Measurements from ENCODE around the gene CAMK2D.

Gene CAMK2D

GRCh38 chr4:113483131-113483530 lies 278.4 kb downstream of the CAMK2D start:
- no peaks in the 10 kb centered on the region for H3K36me3 ChIP-seq (ENCODE audit: control insufficient read depth in 1 of 2, insufficient read depth in 2 of 2, low read length in 2 of 2)
- H3K27me3 ChIP-seq (ENCODE audit: control insufficient read depth in 1 of 2, insufficient read depth in 2 of 2, low read length in 2 of 2): no peaks in the 10 kb centered on the region
- H3K27ac ChIP-seq (ENCODE audit: low read depth, low read length): no peak overlapping the region
- H3K9me3 ChIP-seq (ENCODE audit: control insufficient read depth in 1 of 2, low read length in 2 of 2): no peaks in the 10 kb centered on the region
- H3K4me1 ChIP-seq (ENCODE audit: control insufficient read depth in 1 of 2, insufficient read depth in 2 of 2, low read length in 2 of 2): no peaks in the 10 kb centered on the region
- no peak overlapping the region for H3K9ac ChIP-seq (ENCODE audit: low read depth in 1 of 2, low read length in 2 of 2)
- H3K4me3 ChIP-seq (ENCODE audit: low read depth in 1 of 2, low read length in 2 of 2): no peak overlapping the region

- peaks cover 0 to under 1% of the 10 kb centered on the region in 2 donors for H3K36me3 ChIP-seq (ENCODE audit: control insufficient read depth in 1 of 2, insufficient read depth in 2 of 2, low read length in 2 of 2)
- H3K9me3 ChIP-seq (ENCODE audit: control insufficient read depth in 1 of 2, low read length in 2 of 2): no peaks in the 10 kb centered on the region
- H3K4me1 ChIP-seq (ENCODE audit: control insufficient read depth in 1 of 2, insufficient read depth in 2 of 2, low read length in 2 of 2): no peaks in the 10 kb centered on the region
- no peaks in the 10 kb centered on the region for H3K27me3 ChIP-seq (ENCODE audit: control insufficient read depth in 1 of 2, insufficient read depth in 2 of 2, low read length in 2 of 2)
- H3K4me3 ChIP-seq (ENCODE audit: low read depth in 1 of 2, low read length in 2 of 2): no peak overlapping the region
- no peak overlapping the region for H3K9ac ChIP-seq (ENCODE audit: low read depth in 1 of 2, low read length in 2 of 2)
- H3K27ac ChIP-seq (ENCODE audit: low read depth, low read length): no peak overlapping the region
Measured at GRCh38 chr4:113482325-113482724, 279.2 kb downstream of the CAMK2D start.

- Histone ChIP-seq H3K27me3 (ENCODE audit: control insufficient read depth in 1 of 2, insufficient read depth in 2 of 2, low read length in 2 of 2) (no peaks in the 10 kb centered on the region), H3K4me3 (ENCODE audit: low read depth in 1 of 2, low read length in 2 of 2) (no peak overlapping the region), H3K27ac (ENCODE audit: low read depth, low read length) (no peak overlapping the region)
Measured at GRCh38 chr4:113481820-113482219, 279.7 kb downstream of the CAMK2D start.

GRCh38 chr4:113480109-113480508 lies 281.4 kb downstream of the CAMK2D start:
- Histone ChIP-seq H3K27ac (ENCODE audit: low read depth, low read length) (no peak overlapping the region), H3K27me3 (ENCODE audit: control insufficient read depth in 1 of 2, insufficient read depth in 2 of 2, low read length in 2 of 2) (no peaks in the 10 kb centered on the region), H3K4me3 (ENCODE audit: low read depth in 1 of 2, low read length in 2 of 2) (no peak overlapping the region), H3K4me1 (ENCODE audit: control insufficient read depth in 1 of 2, insufficient read depth in 2 of 2, low read length in 2 of 2) (no peaks in the 10 kb centered on the region), H3K9me3 (ENCODE audit: control insufficient read depth in 1 of 2, low read length in 2 of 2) (peaks cover 10 to 11% of the 10 kb centered on the region in 2 donors), H3K36me3 (ENCODE audit: control insufficient read depth in 1 of 2, insufficient read depth in 2 of 2, low read length in 2 of 2) (peaks cover 7% of the 10 kb centered on the region in 2 donors), H3K9ac (ENCODE audit: low read depth in 1 of 2, low read length in 2 of 2) (no peak overlapping the region)

More at GRCh38 chr4:113481820-113482219, 279.7 kb downstream of the CAMK2D start:
- H3K9ac ChIP-seq (ENCODE audit: low read depth in 1 of 2, low read length in 2 of 2): no peak overlapping the region
- H3K36me3 ChIP-seq (ENCODE audit: control insufficient read depth in 1 of 2, insufficient read depth in 2 of 2, low read length in 2 of 2): peaks cover 5% of the 10 kb centered on the region in 2 donors
- peaks cover 5% of the 10 kb centered on the region in 2 donors for H3K9me3 ChIP-seq (ENCODE audit: control insufficient read depth in 1 of 2, low read length in 2 of 2)
- no peaks in the 10 kb centered on the region for H3K4me1 ChIP-seq (ENCODE audit: control insufficient read depth in 1 of 2, insufficient read depth in 2 of 2, low read length in 2 of 2)

GRCh38 chr4:113478032-113478431 lies 283.5 kb downstream of the CAMK2D start:
- Histone ChIP-seq H3K27ac (ENCODE audit: low read depth, low read length) (no peak overlapping the region), H3K36me3 (ENCODE audit: control insufficient read depth in 1 of 2, insufficient read depth in 2 of 2, low read length in 2 of 2) (peaks cover 7% of the 10 kb centered on the region in 2 donors), H3K9me3 (ENCODE audit: control insufficient read depth in 1 of 2, low read length in 2 of 2) (peaks cover 10 to 11% of the 10 kb centered on the region in 2 donors), H3K4me3 (ENCODE audit: low read depth in 1 of 2, low read length in 2 of 2) (no peak overlapping the region), H3K9ac (ENCODE audit: low read depth in 1 of 2, low read length in 2 of 2) (no peak overlapping the region), H3K4me1 (ENCODE audit: control insufficient read depth in 1 of 2, insufficient read depth in 2 of 2, low read length in 2 of 2) (no peaks in the 10 kb centered on the region), H3K27me3 (ENCODE audit: control insufficient read depth in 1 of 2, insufficient read depth in 2 of 2, low read length in 2 of 2) (no peaks in the 10 kb centered on the region)

- Histone ChIP-seq H3K27me3 (ENCODE audit: control insufficient read depth in 1 of 2, insufficient read depth in 2 of 2, low read length in 2 of 2) (no peaks in the 10 kb centered on the region), H3K4me3 (ENCODE audit: low read depth in 1 of 2, low read length in 2 of 2) (no peak overlapping the region), H3K9ac (ENCODE audit: low read depth in 1 of 2, low read length in 2 of 2) (no peak overlapping the region), H3K27ac (ENCODE audit: low read depth, low read length) (no peak overlapping the region), H3K4me1 (ENCODE audit: control insufficient read depth in 1 of 2, insufficient read depth in 2 of 2, low read length in 2 of 2) (no peaks in the 10 kb centered on the region), H3K9me3 (ENCODE audit: control insufficient read depth in 1 of 2, low read length in 2 of 2) (peaks cover 10 to 11% of the 10 kb centered on the region in 2 donors), H3K36me3 (ENCODE audit: control insufficient read depth in 1 of 2, insufficient read depth in 2 of 2, low read length in 2 of 2) (peaks cover 7% of the 10 kb centered on the region in 2 donors)
Measured at GRCh38 chr4:113476800-113477199, 284.7 kb downstream of the CAMK2D start.

- Histone ChIP-seq H3K9me3 (ENCODE audit: control insufficient read depth in 1 of 2, low read length in 2 of 2) (peaks cover 10 to 11% of the 10 kb centered on the region in 2 donors), H3K27me3 (ENCODE audit: control insufficient read depth in 1 of 2, insufficient read depth in 2 of 2, low read length in 2 of 2) (no peaks in the 10 kb centered on the region), H3K36me3 (ENCODE audit: control insufficient read depth in 1 of 2, insufficient read depth in 2 of 2, low read length in 2 of 2) (peaks cover 7% of the 10 kb centered on the region in 2 donors), H3K4me1 (ENCODE audit: control insufficient read depth in 1 of 2, insufficient read depth in 2 of 2, low read length in 2 of 2) (peaks cover 0 to 3% of the 10 kb centered on the region in 2 donors), H3K4me3 (ENCODE audit: low read depth in 1 of 2, low read length in 2 of 2) (no peak overlapping the region), H3K9ac (ENCODE audit: low read depth in 1 of 2, low read length in 2 of 2) (no peak overlapping the region), H3K27ac (ENCODE audit: low read depth, low read length) (no peak overlapping the region)
Measured at GRCh38 chr4:113474017-113474416, 287.5 kb downstream of the CAMK2D start.

GRCh38 chr4:113472864-113473263 lies 288.7 kb downstream of the CAMK2D start:
- Histone ChIP-seq H3K9me3 (ENCODE audit: control insufficient read depth in 1 of 2, low read length in 2 of 2) (peaks cover 10 to 11% of the 10 kb centered on the region in 2 donors), H3K27me3 (ENCODE audit: control insufficient read depth in 1 of 2, insufficient read depth in 2 of 2, low read length in 2 of 2) (no peaks in the 10 kb centered on the region), H3K36me3 (ENCODE audit: control insufficient read depth in 1 of 2, insufficient read depth in 2 of 2, low read length in 2 of 2) (peaks cover 7% of the 10 kb centered on the region in 2 donors), H3K4me1 (ENCODE audit: control insufficient read depth in 1 of 2, insufficient read depth in 2 of 2, low read length in 2 of 2) (peaks cover 0 to 10% of the 10 kb centered on the region in 2 donors), H3K9ac (ENCODE audit: low read depth in 1 of 2, low read length in 2 of 2) (no peak overlapping the region), H3K4me3 (ENCODE audit: low read depth in 1 of 2, low read length in 2 of 2) (no peak overlapping the region), H3K27ac (ENCODE audit: low read depth, low read length) (no peak overlapping the region)

GRCh38 chr4:113471146-113471860 lies 290.2 kb downstream of the CAMK2D start:
- Histone ChIP-seq H3K36me3 (ENCODE audit: control insufficient read depth in 1 of 2, insufficient read depth in 2 of 2, low read length in 2 of 2) (no peaks in the 10 kb centered on the region), H3K4me1 (ENCODE audit: control insufficient read depth in 1 of 2, insufficient read depth in 2 of 2, low read length in 2 of 2) (peaks cover 0 to 10% of the 10 kb centered on the region in 2 donors), H3K4me3 (ENCODE audit: low read depth in 1 of 2, low read length in 2 of 2) (no peak overlapping the region), H3K9me3 (ENCODE audit: control insufficient read depth in 1 of 2, low read length in 2 of 2) (peaks cover 0 to under 1% of the 10 kb centered on the region in 2 donors), H3K27me3 (ENCODE audit: control insufficient read depth in 1 of 2, insufficient read depth in 2 of 2, low read length in 2 of 2) (no peaks in the 10 kb centered on the region), H3K27ac (ENCODE audit: low read depth, low read length) (no peak overlapping the region), H3K9ac (ENCODE audit: low read depth in 1 of 2, low read length in 2 of 2) (no peak overlapping the region)

- Histone ChIP-seq H3K9me3 (ENCODE audit: control insufficient read depth in 1 of 2, low read length in 2 of 2) (no peaks in the 10 kb centered on the region), H3K9ac (ENCODE audit: low read depth in 1 of 2, low read length in 2 of 2) (no peak overlapping the region), H3K36me3 (ENCODE audit: control insufficient read depth in 1 of 2, insufficient read depth in 2 of 2, low read length in 2 of 2) (peaks cover 0 to 4% of the 10 kb centered on the region in 2 donors), H3K27me3 (ENCODE audit: control insufficient read depth in 1 of 2, insufficient read depth in 2 of 2, low read length in 2 of 2) (no peaks in the 10 kb centered on the region), H3K4me1 (ENCODE audit: control insufficient read depth in 1 of 2, insufficient read depth in 2 of 2, low read length in 2 of 2) (peaks cover 0 to 10% of the 10 kb centered on the region in 2 donors), H3K4me3 (ENCODE audit: low read depth in 1 of 2, low read length in 2 of 2) (no peak overlapping the region), H3K27ac (ENCODE audit: low read depth, low read length) (no peak overlapping the region)
Measured at GRCh38 chr4:113469926-113470325, 291.6 kb downstream of the CAMK2D start.

Measured in duodenal mucosa (tissue), 2 donors.